GM21526 (cell line): ENCODE results near the gene HIPK2.

Source experiments
- ATAC-seq: cut with Tn5 transposase; IDR thresholded peaks from one replicate; pipeline ENCODE4 v1.9.1; 2021; ENCODE audit warnings: moderate library complexity; ENCODE audit not compliant: unreplicated experiment, low FRiP score

The HIPK2 gene

GRCh38 chr7:139777948-139778841, at the start of gene HIPK2:
TSS of gene HIPK2 (minus strand) at chr7:139777998. CDS start at chr7:139777623, 375 bp downstream.
- ATAC-seq: peak; percentile 65

- no peak for ATAC-seq
These were observed 49.2 kb upstream of the HIPK2 start for GRCh38 chr7:139827042-139827441.

- no peak for ATAC-seq
These were observed 48.0 kb upstream of the HIPK2 start for GRCh38 chr7:139825666-139826290.

DNA sequence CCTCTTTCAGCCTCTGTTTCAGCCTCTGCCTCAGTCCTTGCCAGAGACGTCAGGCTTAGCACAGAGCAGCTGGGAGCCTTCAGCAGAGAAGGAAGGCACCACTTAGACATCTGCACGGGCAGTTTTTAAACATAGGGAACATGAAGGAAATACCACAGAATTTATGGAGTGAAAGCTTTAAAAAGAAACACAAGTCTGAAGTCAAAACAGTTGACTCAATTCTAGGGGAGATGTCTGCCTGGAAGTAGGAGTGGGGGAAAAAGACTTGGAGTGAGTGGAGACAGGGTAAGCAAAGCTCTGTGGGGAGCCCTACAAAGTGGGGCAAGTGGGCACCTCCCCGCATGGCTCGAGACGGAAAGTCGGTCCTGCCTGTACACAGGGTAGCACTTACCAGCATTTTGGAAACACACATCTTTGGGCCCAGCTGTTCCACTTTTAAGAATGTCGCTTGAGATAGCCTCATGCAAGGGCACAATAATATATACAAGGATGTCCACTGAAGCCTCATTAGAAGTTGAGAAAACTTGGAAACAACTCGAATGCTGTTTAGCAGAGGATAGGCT, 46.2 kb upstream of the HIPK2 start:
- ATAC-seq: no peak

DNA sequence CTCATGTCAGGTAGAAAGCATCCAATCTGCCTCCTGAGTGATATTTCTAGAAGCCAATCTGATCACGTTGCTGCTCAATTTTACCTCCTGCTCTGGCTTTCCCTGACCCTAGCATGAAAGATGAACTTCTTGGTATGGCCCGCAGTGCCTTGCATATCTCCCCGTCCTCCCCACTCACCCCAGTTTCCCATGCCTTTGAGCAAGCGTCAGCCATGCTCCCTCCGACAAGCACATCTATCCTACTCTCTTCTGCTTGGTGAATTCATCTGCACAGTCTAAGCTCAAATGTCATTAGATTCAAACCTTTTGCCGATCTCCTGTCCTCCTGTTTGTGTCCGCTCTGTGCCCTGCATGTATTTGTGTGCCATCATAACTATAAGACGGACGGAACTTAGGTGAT, 45.1 kb upstream of the HIPK2 start:
- ATAC-seq: no peak

DNA sequence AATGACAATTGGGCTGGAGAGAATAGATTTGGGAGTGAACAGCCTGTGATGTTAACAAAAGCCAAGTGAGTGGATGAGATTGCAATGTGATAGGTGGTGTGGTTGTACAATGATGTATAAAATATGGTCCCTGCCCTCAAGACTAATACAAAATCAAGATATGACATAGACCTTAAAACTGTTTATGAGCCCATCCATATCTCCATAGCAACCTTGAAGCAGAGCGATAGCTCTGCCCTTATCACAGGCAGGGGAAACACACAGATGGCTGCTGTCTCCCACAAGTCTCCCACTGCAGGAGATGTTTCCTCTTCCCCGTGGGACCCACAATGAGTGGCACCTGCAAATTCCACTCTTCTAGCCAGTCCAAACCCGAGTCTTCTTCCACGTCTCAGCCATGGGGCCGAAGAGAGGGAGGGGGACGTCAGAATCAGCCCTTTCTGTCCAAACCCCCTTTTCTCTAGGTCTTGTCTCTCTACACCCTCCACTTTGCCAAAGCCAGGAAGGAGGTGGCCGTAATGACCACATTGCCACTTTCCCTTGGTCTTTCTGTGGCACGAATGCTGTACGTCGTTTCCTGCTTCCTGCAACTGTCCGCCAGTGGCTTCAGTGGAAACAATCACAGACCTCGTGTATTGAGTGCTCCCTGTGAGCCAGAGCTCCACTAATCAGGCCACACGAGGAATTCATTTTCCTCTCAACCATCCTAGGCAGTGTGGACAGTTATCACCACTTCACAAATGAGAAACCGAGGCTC, 43.7 kb upstream of the HIPK2 start:
- no peak for ATAC-seq

DNA sequence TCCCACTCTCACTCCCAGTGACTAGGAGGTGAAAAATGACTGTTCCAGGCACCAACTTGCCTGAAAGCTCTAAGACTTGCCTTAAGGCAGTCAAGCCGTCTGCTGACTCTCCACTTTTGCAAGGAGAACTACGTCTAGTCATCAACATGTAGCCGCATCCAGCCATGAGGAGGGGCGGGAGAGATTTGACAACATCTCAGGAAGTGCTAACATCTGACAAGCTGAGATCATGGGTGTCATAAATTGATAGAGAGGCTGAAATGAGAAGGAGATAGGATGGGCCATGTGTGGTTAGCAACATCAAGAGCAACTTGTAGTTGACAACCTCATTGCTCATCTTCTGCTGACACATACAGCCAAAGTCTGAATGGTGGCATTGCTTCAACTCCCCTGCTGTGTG, 42.3 kb upstream of the HIPK2 start:
- ATAC-seq: no peak

- ATAC-seq: no peak
These were observed 39.5 kb upstream of the HIPK2 start for GRCh38 chr7:139817249-139817648.

GRCh38 chr7:139813689-139814088, 35.9 kb upstream of the HIPK2 start:
- ATAC-seq: no peak

DNA sequence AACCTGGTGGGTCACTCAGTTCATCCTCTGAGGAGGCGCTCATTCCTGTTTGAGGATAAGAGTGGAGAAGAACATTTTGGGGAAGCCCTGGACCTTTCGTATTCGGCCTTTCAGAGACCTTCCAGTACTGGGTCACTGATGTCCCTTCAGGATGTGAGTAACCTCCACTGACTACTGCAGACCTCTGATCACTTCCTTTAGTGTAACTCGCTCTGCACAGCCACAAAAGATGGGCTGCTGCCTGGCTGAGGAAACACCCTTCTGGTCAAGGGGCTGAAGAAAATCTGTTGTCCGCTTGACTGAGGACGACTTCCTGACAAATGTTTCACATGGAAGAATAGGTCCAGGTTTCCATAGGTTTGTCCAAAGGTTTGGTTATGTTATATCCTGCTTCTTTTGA, 35.4 kb upstream of the HIPK2 start:
- ATAC-seq: no peak

DNA sequence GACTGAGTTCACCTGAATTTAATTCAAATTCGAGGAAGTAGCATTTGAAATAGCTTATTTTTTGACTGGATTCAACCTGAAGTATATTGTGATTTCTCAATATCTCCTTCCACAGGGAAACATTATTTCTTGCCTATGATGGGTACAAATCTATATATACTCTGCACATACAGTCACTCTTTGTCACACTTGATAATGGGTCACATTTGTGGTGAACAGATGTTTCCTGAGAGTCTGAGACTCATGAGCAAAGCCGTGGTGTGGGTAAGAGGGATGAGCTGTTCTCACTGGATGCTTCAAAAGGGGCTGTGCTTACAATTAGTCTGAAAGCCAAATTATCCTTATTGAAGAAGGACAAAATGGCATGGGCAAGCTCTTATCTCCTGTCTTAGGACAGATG, 33.3 kb upstream of the HIPK2 start:
- no peak for ATAC-seq

- no peak for ATAC-seq
These were observed 31.1 kb upstream of the HIPK2 start for GRCh38 chr7:139808846-139809442.

- no peak for ATAC-seq
These were observed 30.6 kb upstream of the HIPK2 start for GRCh38 chr7:139808427-139808826.

GRCh38 chr7:139807009-139807408, 29.2 kb upstream of the HIPK2 start:
- no peak for ATAC-seq

DNA sequence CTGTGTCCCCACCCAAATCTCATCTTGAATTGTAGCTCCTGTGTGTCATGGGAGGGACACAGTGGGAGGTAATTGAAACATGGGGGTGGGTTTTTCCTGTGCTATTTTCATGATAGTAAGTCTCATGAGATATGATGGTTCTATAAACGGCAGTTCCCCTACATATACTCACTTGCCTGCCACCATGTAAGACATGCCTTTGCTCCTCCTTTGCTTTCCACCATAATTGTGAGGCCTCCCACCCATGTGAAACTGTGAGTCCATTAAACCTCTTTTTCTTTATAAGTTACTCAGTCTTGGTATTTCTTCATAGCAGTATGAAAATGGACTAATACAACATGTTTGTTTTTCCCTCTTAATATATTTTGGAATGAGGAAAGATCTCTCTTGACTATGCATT, 26.8 kb upstream of the HIPK2 start:
- ATAC-seq: no peak

- no peak for ATAC-seq
These were observed 21.8 kb upstream of the HIPK2 start for GRCh38 chr7:139799586-139799985.

- no peak for ATAC-seq
These were observed 21.1 kb upstream of the HIPK2 start for GRCh38 chr7:139798892-139799291.

DNA sequence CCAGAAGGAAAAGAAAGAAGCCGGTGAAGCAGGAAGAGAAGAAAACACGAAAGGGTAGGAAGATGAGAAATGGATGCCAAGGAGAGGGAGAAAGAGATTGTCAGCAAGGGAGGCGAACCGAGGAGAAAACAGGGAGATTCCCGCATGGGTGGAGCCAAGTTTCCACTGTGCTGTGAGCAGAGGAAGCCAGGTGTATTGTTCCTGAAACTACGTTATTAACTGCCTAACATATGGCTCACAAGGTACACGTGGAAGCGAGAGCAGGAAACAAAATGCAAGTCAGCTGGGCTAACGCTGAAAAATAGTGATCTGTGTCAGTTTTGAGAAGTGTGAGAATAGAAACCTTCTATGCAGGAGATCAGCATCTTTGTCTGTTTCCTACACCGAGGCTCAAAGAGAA, 20.4 kb upstream of the HIPK2 start:
- peak; percentile 86 for ATAC-seq

DNA sequence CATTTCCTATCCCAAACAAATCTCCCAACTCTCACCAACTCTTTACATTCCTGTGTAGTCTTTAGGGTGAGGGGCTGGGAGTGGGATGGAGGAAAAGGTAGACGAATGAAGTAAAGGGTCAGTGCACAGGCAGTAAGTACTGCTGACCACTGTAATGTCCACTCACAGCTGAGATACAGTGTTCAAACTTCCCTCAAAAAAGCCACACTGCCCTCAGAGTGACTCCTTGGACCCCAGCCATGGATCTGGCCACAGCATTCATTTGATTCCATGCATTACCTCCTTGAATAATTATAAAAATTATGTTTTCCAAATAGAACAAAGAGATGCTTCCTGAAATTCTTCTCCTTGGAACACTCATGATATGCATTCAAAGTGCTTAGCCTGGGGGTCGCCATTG, 19.8 kb upstream of the HIPK2 start:
- ATAC-seq: no peak

GRCh38 chr7:139791316-139791715, 13.5 kb upstream of the HIPK2 start:
- no peak for ATAC-seq

DNA sequence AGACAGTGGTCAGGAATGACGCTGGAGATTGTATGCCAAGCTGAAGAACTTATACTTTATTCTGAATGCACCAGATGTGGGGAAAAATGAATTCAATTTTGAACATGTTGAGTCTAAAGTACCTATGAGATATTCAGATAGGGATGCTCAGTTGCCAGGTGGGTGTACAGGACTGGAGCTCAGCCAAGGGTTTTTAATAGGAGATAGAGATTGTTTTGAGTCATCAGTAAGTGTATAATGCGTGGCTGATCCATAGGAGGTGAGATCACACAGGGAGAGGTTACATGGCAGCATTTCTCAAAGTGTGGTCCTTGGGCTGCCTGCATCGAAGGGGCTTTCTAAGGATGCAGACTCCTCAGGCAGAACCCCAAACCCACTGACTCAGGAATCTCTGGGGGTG, 6.8 kb upstream of the HIPK2 start:
- no peak for ATAC-seq
